ENCODE measurements around the gene GIGYF2.

- TF ChIP-seq CTCF (IDR thresholded peaks at IDR 0.05; ENCODE audit: low read depth, low read length) (no peak), MYC (IDR thresholded peaks at IDR 0.05; ENCODE audit: low read depth, low read length) (no peak)
These were observed 145.6 kb downstream of the GIGYF2 start for GRCh38 chr2:232842689-232843088.

All from NB4 (cell line).